Measurements from ENCODE around the gene CARS1. TPM values are rescaled to one million over a fixed set of nuclear protein-coding genes. Genes with fewer than 3 reads are reported as not detected.

CARS1 gene
- total RNA-seq, 4 donors from 2014 or later, result 31.5 to 46.5 (median 34.7) TPM

GRCh38 chr11:3077846-3078440 lies 20.7 kb upstream of the CARS1 start:
- intact Hi-C loops (cut with DNase I; ENCODE audit: low total_unique reads), result no loop called here
- ATAC-seq (no peak), DNase-seq (no peak)
- Histone ChIP-seq H3K9me3 (no peaks in the 10 kb centered on the region), H3K4me1 (peaks cover 0 to 2% of the 10 kb centered on the region in 2 donors), H3K27me3 (no peaks in the 10 kb centered on the region), H3K27ac (no peak overlapping the region), H3K4me3 (no peak overlapping the region), H3K36me3 (no peaks in the 10 kb centered on the region)
- in situ Hi-C loops (cut with MboI; ENCODE audit: low sequenced_read_pairs in 4 of 4), result no loop called here
- TF ChIP-seq POLR2A (IDR thresholded peaks at IDR 0.05) (no peak), CTCF (IDR thresholded peaks at IDR 0.05 in 4 of 5, conservative IDR thresholded peaks at IDR 0.05 in 1 of 5) (no peak)

- H3K27ac ChIP-seq, result no peak overlapping the region
- in situ Hi-C loops (cut with MboI; ENCODE audit: low sequenced_read_pairs in 4 of 4) (no loop called here), intact Hi-C loops (cut with DNase I; ENCODE audit: low total_unique reads) (no loop called here)
- no peak for TF ChIP-seq CTCF (IDR thresholded peaks at IDR 0.05 in 4 of 5, conservative IDR thresholded peaks at IDR 0.05 in 1 of 5)
- TF ChIP-seq POLR2A (IDR thresholded peaks at IDR 0.05), result no peak
- no peak overlapping the region for H3K4me3 ChIP-seq
- H3K36me3 ChIP-seq, result no peaks in the 10 kb centered on the region
- DNase-seq (no peak), ATAC-seq (no peak)
- peaks cover 0 to 4% of the 10 kb centered on the region in 2 donors for H3K4me1 ChIP-seq
- no peaks in the 10 kb centered on the region for H3K27me3 ChIP-seq
- no peaks in the 10 kb centered on the region for H3K9me3 ChIP-seq
Observed at GRCh38 chr11:3077189-3077836, 20.1 kb upstream of the CARS1 start.

DNA sequence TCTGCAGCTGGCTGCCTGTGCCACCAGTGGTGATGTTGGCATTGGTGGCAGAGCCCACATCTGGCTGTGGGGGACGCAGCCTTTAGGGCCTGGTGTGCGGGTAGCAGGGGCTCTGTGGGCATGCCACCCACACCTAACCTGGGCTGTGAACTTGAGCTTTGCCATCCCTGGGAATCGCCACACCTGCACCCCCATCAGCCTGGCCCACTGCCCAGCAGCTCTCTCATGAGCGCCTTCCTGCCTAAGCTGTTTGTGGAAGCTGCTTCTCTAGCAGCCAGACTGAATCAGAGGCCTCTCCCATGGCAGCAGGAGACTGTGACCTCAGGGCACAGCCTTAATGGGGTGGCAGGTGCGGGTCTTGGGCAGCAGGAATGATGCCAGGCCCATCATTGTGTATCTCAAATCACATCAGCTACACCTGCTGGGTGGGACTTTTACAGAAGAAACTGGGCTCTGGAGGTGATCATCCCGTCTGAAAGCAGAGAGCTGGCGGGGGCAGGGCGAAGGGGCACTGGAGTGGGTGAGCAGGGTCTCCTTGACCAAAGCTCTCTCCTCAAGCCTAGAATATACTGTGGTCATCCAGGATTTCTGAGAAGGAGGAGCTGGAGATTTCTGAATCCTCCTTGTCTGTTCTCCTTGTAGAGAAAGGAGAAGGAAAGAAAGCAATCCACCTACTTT lies 17.8 kb upstream of the CARS1 start:
- in situ Hi-C loops (cut with MboI; ENCODE audit: low sequenced_read_pairs in 4 of 4), result no loop called here
- no peak for ATAC-seq

GRCh38 chr11:3073029-3073435 lies 15.8 kb upstream of the CARS1 start:
- Histone ChIP-seq H3K27ac (peak overlapping the region; percentile 44 to 63 (median 56)), H3K4me1 (peaks cover 0 to 5% of the 10 kb centered on the region in 2 donors), H3K9me3 (no peaks in the 10 kb centered on the region), H3K4me3 (no peak overlapping the region), H3K27me3 (no peaks in the 10 kb centered on the region), H3K36me3 (no peaks in the 10 kb centered on the region)
- no peak for DNase-seq
- ATAC-seq, result peak; percentile 69 to 87
- TF ChIP-seq POLR2A (IDR thresholded peaks at IDR 0.05), result no peak
- TF ChIP-seq CTCF (IDR thresholded peaks at IDR 0.05 in 4 of 5, conservative IDR thresholded peaks at IDR 0.05 in 1 of 5), result no peak
- intact Hi-C loops (cut with DNase I; ENCODE audit: low total_unique reads) (no loop called here), in situ Hi-C loops (cut with MboI; ENCODE audit: low sequenced_read_pairs in 4 of 4) (no loop called here)

More for the DNA sequence above, 17.8 kb upstream of the CARS1 start:
- TF ChIP-seq CTCF (IDR thresholded peaks at IDR 0.05 in 4 of 5, conservative IDR thresholded peaks at IDR 0.05 in 1 of 5) (no peak), POLR2A (IDR thresholded peaks at IDR 0.05) (no peak)
- no peaks in the 10 kb centered on the region for H3K36me3 ChIP-seq
- H3K27ac ChIP-seq, result peak overlapping the region in 2 of 4 donors; percentile 12 to 33
- intact Hi-C loops (cut with DNase I; ENCODE audit: low total_unique reads), result no loop called here
- no peaks in the 10 kb centered on the region for H3K27me3 ChIP-seq
- no peaks in the 10 kb centered on the region for H3K9me3 ChIP-seq
- peaks cover 0 to 5% of the 10 kb centered on the region in 2 donors for H3K4me1 ChIP-seq
- no peak overlapping the region for H3K4me3 ChIP-seq
- no peak for DNase-seq

Data from gastrocnemius medialis (tissue), 4 donors.